ENCODE results near the gene PSAPL1.

- TF ChIP-seq EZH2 (IDR thresholded peaks at IDR 0.05; ENCODE audit: insufficient read depth, poor library complexity, severe bottlenecking) = no peak
- TF ChIP-seq EZH2phosphoT487 (IDR thresholded peaks at IDR 0.05; ENCODE audit: insufficient read depth, low read depth) = no peak
Observed at GRCh38 chr4:7423391-7423790, 11.3 kb downstream of the PSAPL1 start.
